KG1 (cell line): ENCODE measurements around the gene TELO2.

Experiments used
- DNase-seq: peaks from one replicate; lab custom pipeline; 2025; lab: John Stamatoyannopoulos, UW

Gene TELO2

GRCh38 chr16:1492923-1493745 lies at the start of gene TELO2:
Gene TELO2, plus strand, starts transcription at chr16:1493360. Its CDS starts 922 bp downstream, at chr16:1494282.
- peak; percentile 87 for DNase-seq

- no peak for DNase-seq
Observed at GRCh38 chr16:1443403-1443973, 49.7 kb upstream of the TELO2 start.

- DNase-seq, result no peak
Observed at GRCh38 chr16:1443980-1444729, 49.0 kb upstream of the TELO2 start, which contains the start of gene CCDC154. Gene CCDC154, minus strand, starts transcription at chr16:1444556. Its CDS starts 234 bp downstream, at chr16:1444322.

GRCh38 chr16:1444730-1445517 lies 48.2 kb upstream of the TELO2 start:
- DNase-seq, result no peak

- DNase-seq, result no peak
Observed at GRCh38 chr16:1445518-1446203, 47.5 kb upstream of the TELO2 start.

GRCh38 chr16:1446296-1447080 lies 46.7 kb upstream of the TELO2 start:
- no peak for DNase-seq

- DNase-seq, result no peak
Observed at GRCh38 chr16:1447965-1448364, 45.2 kb upstream of the TELO2 start.

- DNase-seq, result no peak
Observed at GRCh38 chr16:1448536-1449116, 44.5 kb upstream of the TELO2 start.

GRCh38 chr16:1449201-1449788 lies 43.9 kb upstream of the TELO2 start:
- DNase-seq, result no peak

- no peak for DNase-seq
Observed at GRCh38 chr16:1450218-1450617, 42.9 kb upstream of the TELO2 start.

GRCh38 chr16:1450841-1451240 lies 42.3 kb upstream of the TELO2 start:
- DNase-seq, result no peak

- DNase-seq, result no peak
Observed at GRCh38 chr16:1451702-1452392, 41.3 kb upstream of the TELO2 start.

- DNase-seq, result no peak
Observed at GRCh38 chr16:1452530-1452929, 40.6 kb upstream of the TELO2 start.

GRCh38 chr16:1453316-1453715 lies 39.8 kb upstream of the TELO2 start:
- no peak for DNase-seq

GRCh38 chr16:1454561-1454960 lies 38.6 kb upstream of the TELO2 start:
- DNase-seq, result no peak

- DNase-seq, result no peak
Observed at GRCh38 chr16:1455190-1456171, 37.7 kb upstream of the TELO2 start.

GRCh38 chr16:1456951-1457350 lies 36.2 kb upstream of the TELO2 start:
- no peak for DNase-seq
